HepG2 (cell line): ENCODE results near the gene RXRG.

Experiments
- AFF4 ChIP-seq: sonication (generic); formaldehyde crosslinking; IDR thresholded peaks from 2 replicates; pipeline ENCODE4 v1.4.0; 2020; ENCODE audit warnings: missing genetic modification reagents
- ARID2 ChIP-seq: sonication (generic); formaldehyde crosslinking; IDR thresholded peaks from 2 replicates; pipeline ENCODE4 v1.8.1; 2022; ENCODE audit warnings: mild to moderate bottlenecking, missing genetic modification reagents, borderline replicate concordance
- CENPBD1 ChIP-seq: sonication (generic); formaldehyde crosslinking; IDR thresholded peaks from 2 replicates; pipeline ENCODE4 v1.8.0; 2022; ENCODE audit warnings: missing genetic modification reagents, low read depth, mild to moderate bottlenecking, borderline replicate concordance
- CENPX ChIP-seq: sonication (generic); formaldehyde crosslinking; IDR thresholded peaks from 2 replicates; pipeline ENCODE4 v1.9.0; 2021; ENCODE audit warnings: mild to moderate bottlenecking, missing genetic modification reagents, moderate library complexity
- CTCF ChIP-seq: sonication (generic); formaldehyde crosslinking; IDR thresholded peaks from 2 replicates; pipeline ENCODE4 v1.5.0; 2020; ENCODE audit warnings: mild to moderate bottlenecking, missing genetic modification reagents, moderate library complexity
- PHF8 ChIP-seq: sonication (generic); formaldehyde crosslinking; IDR thresholded peaks from 2 replicates; pipeline ENCODE4 v1.5.0; 2020; ENCODE audit warnings: missing genetic modification reagents
- PREB ChIP-seq: sonication (generic); formaldehyde crosslinking; IDR thresholded peaks from 2 replicates; pipeline ENCODE4 v1.4.0; 2020; ENCODE audit warnings: missing genetic modification reagents
- RFX5 ChIP-seq: IDR thresholded peaks from 2 replicates; pipeline ENCODE4 v1.6.1; 2011; ENCODE audit warnings: low read depth, low read length, improper control_type of control experiment
- THAP9 ChIP-seq: sonication (generic); formaldehyde crosslinking; IDR thresholded peaks from 2 replicates; pipeline ENCODE4; 2020; ENCODE audit warnings: missing genetic modification reagents, mild to moderate bottlenecking, borderline replicate concordance
- ZBTB40 ChIP-seq, 2 experiments: fragments of 450-650 bp in 1 of 2; sonication (generic) in 1 of 2; formaldehyde crosslinking in 1 of 2; IDR thresholded peaks; 2 replicates each; pipeline versions ENCODE4 v1.6.1 to v1.8.0; 2016 to 2022; ENCODE audit warnings: antibody characterized with exemption in 1 of 2, mild to moderate bottlenecking in 1 of 2, missing genetic modification reagents in 1 of 2

- no peak for TF ChIP-seq PREB (CRISPR knock-in tag)
- TF ChIP-seq PHF8 (CRISPR knock-in tag): no peak
- no peak for TF ChIP-seq CENPX (CRISPR knock-in tag)
- no peak for TF ChIP-seq THAP9 (CRISPR knock-in tag)
- TF ChIP-seq AFF4: no peak
- no peak for TF ChIP-seq CENPBD1 (CRISPR knock-in tag)
- no peak for TF ChIP-seq CTCF (CRISPR knock-in tag)
- TF ChIP-seq RFX5: no peak
- no peak for TF ChIP-seq ARID2 (CRISPR knock-in tag)
- TF ChIP-seq ZBTB40 (IDR thresholded peaks at IDR 0.05): no peak
- no peak for TF ChIP-seq ZBTB40 (CRISPR knock-in tag; IDR thresholded peaks at IDR 0.05)
These were observed 1.2 kb downstream of the RXRG start for GRCh38 chr1:165443539-165444311.
